Ascending aorta (tissue), 2 donors: Measurements from ENCODE around the gene RHOU. TPM values are rescaled to one million over a fixed set of nuclear protein-coding genes. Genes with fewer than 3 reads are reported as not detected.

Experiments used
- DNase-seq, 2 donors: peaks; one replicate each; pipeline ENCODE4 v3.0.0-alpha.2; 2019; ENCODE audit warnings: low spot score in 2 of 2
- H3K27ac ChIP-seq, 2 donors: fragments of 200-600 bp; sonication (generic); one replicate each; pipeline ENCODE4 v1.5.1; 2016 to 2017; ENCODE audit warnings: mild to moderate bottlenecking in 1 of 2
- H3K27me3 ChIP-seq: fragments of 200-600 bp; sonication (generic); one replicate; pipeline ENCODE4 v1.5.1; 2017
- H3K36me3 ChIP-seq, 2 donors: fragments of 200-600 bp; sonication (generic); one replicate each; pipeline ENCODE4 v1.5.1; 2016
- H3K4me1 ChIP-seq, 2 donors: fragments of 200-600 bp; sonication (generic); one replicate each; pipeline ENCODE4 v1.5.1; 2016 to 2017; ENCODE audit warnings: mild to moderate bottlenecking in 1 of 2
- H3K4me3 ChIP-seq, 2 donors: fragments of 200-600 bp; sonication (generic); one replicate each; pipeline ENCODE4 v1.5.1; 2016 to 2017; ENCODE audit warnings: mild to moderate bottlenecking in 1 of 2
- H3K9me3 ChIP-seq, 2 donors: fragments of 200-600 bp; sonication (generic); one replicate each; pipeline ENCODE4 v1.5.1; 2016
- intact Hi-C: fragments of 100-400 bp; cut with DNase I; formaldehyde crosslinking; loops from one replicate; pipeline ENCODE4 v1.15.1; 2023
- total RNA-seq: library from RNA; depleted of rRNA; stranded (reverse); fragments of >200 nt; gene quantifications from one replicate; pipeline ENCODE4 v1.1.0, GENCODE V29; 2016
- TF ChIP-seq, protein P1 (sequence below), 3 experiments: fragments of 200-600 bp in 2 of 3; fragments of 450-650 bp in 1 of 3; sonication (generic) in 2 of 3; IDR thresholded peaks; one replicate each; pipeline ENCODE4 v1.5.1; 2016 to 2019; ENCODE audit warnings: antibody characterized with exemption in 3 of 3, mild to moderate bottlenecking in 1 of 3, moderate library complexity in 1 of 3

The RHOU gene
- total RNA-seq, 1 donor from 2014 or later: 27.7 TPM

DNA sequence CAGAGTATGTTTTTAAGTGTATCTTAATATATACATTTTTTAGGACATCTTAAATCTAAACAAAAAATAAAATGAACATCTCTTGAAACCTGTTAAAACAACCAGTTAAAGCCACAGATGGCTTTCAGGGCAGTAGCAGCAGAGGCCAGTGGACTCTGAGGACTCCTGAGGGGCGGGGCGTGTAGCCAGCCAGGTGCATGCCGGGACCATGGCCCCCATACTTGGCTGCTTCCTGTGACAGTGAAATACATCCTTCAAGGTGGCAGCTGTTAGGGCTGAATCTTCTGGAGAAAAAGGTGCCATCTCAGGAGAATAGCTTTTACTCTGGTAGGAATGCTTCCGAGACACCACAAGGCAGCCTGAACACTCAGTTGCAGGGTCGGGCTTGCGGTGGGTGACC, 9.6 kb downstream of the RHOU start:
- Histone ChIP-seq H3K27ac (no peak overlapping the region), H3K27me3 (no peaks in the 10 kb centered on the region), H3K9me3 (no peaks in the 10 kb centered on the region), H3K36me3 (peaks cover 54 to 64% of the 10 kb centered on the region in 2 donors), H3K4me1 (peaks cover 0 to 13% of the 10 kb centered on the region in 2 donors), H3K4me3 (no peak overlapping the region)
- intact Hi-C loops: no loop called here
- DNase-seq: no peak
- TF ChIP-seq, protein P1, sequence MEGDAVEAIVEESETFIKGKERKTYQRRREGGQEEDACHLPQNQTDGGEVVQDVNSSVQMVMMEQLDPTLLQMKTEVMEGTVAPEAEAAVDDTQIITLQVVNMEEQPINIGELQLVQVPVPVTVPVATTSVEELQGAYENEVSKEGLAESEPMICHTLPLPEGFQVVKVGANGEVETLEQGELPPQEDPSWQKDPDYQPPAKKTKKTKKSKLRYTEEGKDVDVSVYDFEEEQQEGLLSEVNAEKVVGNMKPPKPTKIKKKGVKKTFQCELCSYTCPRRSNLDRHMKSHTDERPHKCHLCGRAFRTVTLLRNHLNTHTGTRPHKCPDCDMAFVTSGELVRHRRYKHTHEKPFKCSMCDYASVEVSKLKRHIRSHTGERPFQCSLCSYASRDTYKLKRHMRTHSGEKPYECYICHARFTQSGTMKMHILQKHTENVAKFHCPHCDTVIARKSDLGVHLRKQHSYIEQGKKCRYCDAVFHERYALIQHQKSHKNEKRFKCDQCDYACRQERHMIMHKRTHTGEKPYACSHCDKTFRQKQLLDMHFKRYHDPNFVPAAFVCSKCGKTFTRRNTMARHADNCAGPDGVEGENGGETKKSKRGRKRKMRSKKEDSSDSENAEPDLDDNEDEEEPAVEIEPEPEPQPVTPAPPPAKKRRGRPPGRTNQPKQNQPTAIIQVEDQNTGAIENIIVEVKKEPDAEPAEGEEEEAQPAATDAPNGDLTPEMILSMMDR (IDR thresholded peaks at IDR 0.05): no peak

DNA sequence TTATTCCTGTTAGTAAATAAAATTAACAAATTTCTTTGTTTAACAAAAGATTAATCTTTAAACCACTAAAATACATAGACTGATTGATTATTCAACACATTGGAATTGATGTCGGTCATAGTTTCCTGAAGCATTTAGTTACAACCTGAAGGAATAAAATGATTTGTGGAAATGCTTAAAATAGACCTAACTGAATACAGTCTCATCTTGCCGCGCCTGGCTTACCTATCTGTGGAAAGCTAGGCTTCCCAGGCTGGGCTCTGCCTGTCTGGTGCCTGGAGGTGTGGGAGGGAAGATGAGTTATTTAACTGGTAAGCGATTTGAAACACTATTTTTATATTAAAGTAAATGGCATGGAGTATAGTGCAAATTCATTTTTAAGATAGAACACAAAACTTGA, 10.2 kb downstream of the RHOU start:
- DNase-seq: no peak
- Histone ChIP-seq H3K4me3 (no peak overlapping the region), H3K27ac (no peak overlapping the region), H3K36me3 (peaks cover 54 to 62% of the 10 kb centered on the region in 2 donors), H3K4me1 (peaks cover 0 to 8% of the 10 kb centered on the region in 2 donors), H3K27me3 (no peaks in the 10 kb centered on the region), H3K9me3 (no peaks in the 10 kb centered on the region)
- intact Hi-C loops: no loop called here
- TF ChIP-seq, protein P1 (IDR thresholded peaks at IDR 0.05): no peak

DNA sequence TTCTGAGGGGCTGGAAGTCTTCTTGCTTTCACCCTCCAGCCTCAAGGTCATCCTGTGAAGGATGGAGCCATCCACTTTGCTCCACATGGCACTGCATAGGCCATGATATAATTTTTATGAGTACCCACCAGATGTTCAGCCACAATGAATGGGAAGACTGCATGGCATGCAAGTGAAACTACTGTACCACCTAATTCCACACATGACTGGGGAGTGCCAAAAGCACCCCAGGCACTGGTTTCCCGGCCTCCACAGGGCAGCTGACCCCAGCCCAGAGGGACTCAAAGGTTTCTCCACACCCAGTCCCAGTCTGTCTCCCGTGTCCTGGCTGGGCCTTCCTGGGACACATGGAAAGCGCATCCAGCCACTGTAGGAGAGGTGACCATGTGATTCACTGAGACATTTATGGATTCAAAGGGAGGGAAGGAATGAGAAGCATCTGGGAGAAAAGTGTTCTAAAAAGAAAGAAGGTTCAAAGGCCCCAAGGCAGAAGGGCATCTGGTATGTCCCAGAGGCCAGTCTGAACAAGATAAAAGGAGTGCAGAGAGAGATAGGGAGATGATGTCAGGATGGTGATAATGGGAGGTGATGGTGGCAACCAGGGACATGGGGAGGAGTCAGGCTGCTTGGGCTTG, 12.1 kb downstream of the RHOU start:
- TF ChIP-seq, protein P1 (IDR thresholded peaks at IDR 0.05): no peak
- no peak for DNase-seq
- Histone ChIP-seq H3K4me1 (no peaks in the 10 kb centered on the region), H3K36me3 (peaks cover 39 to 44% of the 10 kb centered on the region in 2 donors), H3K9me3 (no peaks in the 10 kb centered on the region), H3K4me3 (no peak overlapping the region), H3K27me3 (no peaks in the 10 kb centered on the region), H3K27ac (no peak overlapping the region)
- intact Hi-C loops: no loop called here

DNA sequence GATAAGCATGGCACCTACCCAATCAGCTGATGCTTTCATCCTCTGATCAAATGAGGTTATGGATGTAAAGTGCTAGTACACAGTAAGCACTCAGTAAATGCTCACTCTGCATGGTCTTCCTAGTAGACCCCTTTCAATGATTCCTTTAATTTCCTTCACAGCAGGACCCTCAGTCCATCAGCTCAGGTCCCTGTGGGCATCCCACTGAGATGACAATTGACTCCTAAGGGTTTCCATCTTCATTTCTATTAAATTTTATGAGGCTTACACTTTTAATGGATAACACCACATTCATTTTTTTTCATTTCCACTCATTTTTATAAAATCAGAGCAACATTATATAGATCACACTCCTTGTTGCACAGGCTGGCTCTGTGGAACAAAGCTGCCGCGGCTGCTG, 12.8 kb downstream of the RHOU start:
- intact Hi-C loops: no loop called here
- TF ChIP-seq, protein P1 (IDR thresholded peaks at IDR 0.05): no peak
- Histone ChIP-seq H3K27me3 (no peaks in the 10 kb centered on the region), H3K27ac (no peak overlapping the region), H3K4me3 (no peak overlapping the region), H3K9me3 (no peaks in the 10 kb centered on the region), H3K4me1 (no peaks in the 10 kb centered on the region), H3K36me3 (peaks cover 33 to 37% of the 10 kb centered on the region in 2 donors)
- DNase-seq: no peak

DNA sequence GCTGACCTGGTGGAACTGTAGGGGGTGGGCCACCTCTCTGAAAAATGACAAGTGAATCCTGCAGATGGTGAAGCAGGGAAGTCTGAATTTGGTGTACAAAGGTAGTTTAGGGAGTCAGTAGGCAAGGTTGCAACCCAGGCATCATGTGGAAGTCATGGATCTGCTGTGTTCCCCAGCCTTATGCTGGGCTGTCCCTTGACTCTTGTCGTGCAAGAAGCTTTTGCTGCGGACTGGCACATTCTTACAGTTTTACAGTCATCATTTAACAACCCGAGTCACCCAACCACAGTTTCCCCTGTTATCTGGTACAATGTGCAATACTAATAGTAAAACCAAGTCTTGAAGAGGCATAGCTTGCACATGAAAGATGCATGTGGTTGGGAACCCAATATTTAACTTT, 13.2 kb downstream of the RHOU start:
- Histone ChIP-seq H3K9me3 (no peaks in the 10 kb centered on the region), H3K36me3 (peaks cover 29 to 33% of the 10 kb centered on the region in 2 donors), H3K4me1 (peaks cover 0 to under 1% of the 10 kb centered on the region in 2 donors), H3K27me3 (no peaks in the 10 kb centered on the region), H3K4me3 (no peak overlapping the region), H3K27ac (no peak overlapping the region)
- no peak for DNase-seq
- intact Hi-C loops: no loop called here
- TF ChIP-seq, protein P1 (IDR thresholded peaks at IDR 0.05): no peak
